Left lung (tissue), 10 donors: Measurements from ENCODE around the gene SYNM. TPM values are rescaled to one million over a fixed set of nuclear protein-coding genes. Genes with fewer than 3 reads are reported as not detected.

ENCODE experiments used
- ATAC-seq: fragments of 200-7000 bp; cut with Tn5 transposase; one replicate; pipeline ENCODE4 v1.9.1; 2020; ENCODE audit warnings: moderate library complexity
- DNase-seq, 4 donors: peaks; one replicate each; pipeline ENCODE4 v3.0.0-alpha.2; 2013 to 2020
- H3K27ac ChIP-seq, 2 donors: fragments of 200-600 bp; sonication (generic) in 1 of 2; one replicate each; pipeline versions ENCODE4 v1.5.0 to v1.8.0; 2020 to 2021
- H3K27me3 ChIP-seq, 2 donors: fragments of 200-600 bp; sonication (generic) in 1 of 2; one replicate each; pipeline versions ENCODE4 v1.5.0 to v1.8.0; 2020 to 2021
- H3K36me3 ChIP-seq, 2 donors: fragments of 200-600 bp; sonication (generic) in 1 of 2; one replicate each; pipeline versions ENCODE4 v1.5.0 to v1.8.0; 2020 to 2021
- H3K4me1 ChIP-seq, 2 donors: fragments of 200-600 bp; one replicate each; pipeline ENCODE4 v1.8.0; 2021
- H3K4me3 ChIP-seq, 2 donors: fragments of 200-600 bp; sonication (generic) in 1 of 2; one replicate each; pipeline versions ENCODE4 v1.5.0 to v1.8.0; 2020 to 2021; ENCODE audit warnings: mild to moderate bottlenecking in 1 of 2
- H3K9me3 ChIP-seq, 2 donors: fragments of 200-600 bp; sonication (generic) in 1 of 2; one replicate each; pipeline versions ENCODE4 v1.5.0 to v1.8.0; 2020 to 2021
- intact Hi-C, 2 donors: fragments of 100-400 bp; cut with DNase I; formaldehyde crosslinking; loops; one replicate each; pipeline versions ENCODE4 v1.11.2 to v1.14.2; 2022
- polyA plus RNA-seq, 6 donors: library from polyadenylated mRNA; unstranded; fragments of 120-200 nt; gene quantifications; one replicate each; pipeline ENCODE4 v1.2.1, GENCODE V29; 2013; ENCODE audit not compliant: insufficient read length in 6 of 6
- total RNA-seq, 2 donors: library from RNA; stranded (reverse); fragmentation: NEBNext Ultra II Directional; extraction: Animal tissue kit (Norgen Biotek cat#: 25700); gene quantifications; one replicate each; pipeline ENCODE4 v1.2.1, GENCODE V29; 2021
- TF ChIP-seq, protein P1 (sequence below), 2 donors: fragments of 200-600 bp; sonication (generic) in 1 of 2; IDR thresholded peaks; one replicate each; pipeline versions ENCODE4 v1.5.0 to v1.8.0; 2021; ENCODE audit warnings: antibody characterized with exemption in 2 of 2
- donor health status: DM: no; HTN: yes; CAD: no.
- donor health status: DM: no; HTN: no; CAD: no.

The SYNM gene
- total and polyA plus RNA-seq, 8 donors = 5.6 to 17.6 (median 7.1) TPM

DNA sequence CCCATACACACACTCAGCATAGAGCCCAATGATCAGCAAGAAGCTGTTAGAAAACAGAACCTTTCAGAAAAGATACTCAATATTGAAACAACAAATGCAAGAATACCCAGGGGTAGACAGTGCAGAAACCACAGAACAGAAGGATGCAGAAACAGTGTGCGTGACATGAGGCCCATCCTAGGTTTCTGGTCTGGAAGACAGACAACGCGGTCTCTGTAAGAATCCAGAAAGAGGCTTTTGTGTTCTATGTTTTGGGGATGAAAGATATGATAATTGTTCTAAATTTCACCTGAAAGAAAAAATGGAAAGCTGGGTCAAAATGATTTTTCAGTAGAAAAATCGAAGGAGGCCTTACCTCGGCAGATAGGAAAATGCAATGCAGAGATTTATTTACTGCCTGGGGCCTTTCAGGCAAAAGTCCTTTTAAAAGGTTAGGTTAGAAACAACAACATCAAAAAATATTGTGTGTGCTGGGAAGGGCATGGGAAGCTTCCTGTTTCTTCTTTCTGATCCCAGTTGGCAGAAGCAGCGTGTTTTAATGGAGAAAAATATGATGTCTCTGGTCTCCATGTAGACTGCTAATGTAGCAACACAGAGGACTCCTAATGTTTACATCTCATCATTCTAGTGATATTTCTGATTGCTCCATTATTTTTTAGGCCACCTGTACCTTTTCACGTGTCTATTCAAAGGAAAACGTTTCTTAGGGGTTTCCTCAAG lies 17.0 kb downstream of the SYNM start:
- TF ChIP-seq, protein P1, sequence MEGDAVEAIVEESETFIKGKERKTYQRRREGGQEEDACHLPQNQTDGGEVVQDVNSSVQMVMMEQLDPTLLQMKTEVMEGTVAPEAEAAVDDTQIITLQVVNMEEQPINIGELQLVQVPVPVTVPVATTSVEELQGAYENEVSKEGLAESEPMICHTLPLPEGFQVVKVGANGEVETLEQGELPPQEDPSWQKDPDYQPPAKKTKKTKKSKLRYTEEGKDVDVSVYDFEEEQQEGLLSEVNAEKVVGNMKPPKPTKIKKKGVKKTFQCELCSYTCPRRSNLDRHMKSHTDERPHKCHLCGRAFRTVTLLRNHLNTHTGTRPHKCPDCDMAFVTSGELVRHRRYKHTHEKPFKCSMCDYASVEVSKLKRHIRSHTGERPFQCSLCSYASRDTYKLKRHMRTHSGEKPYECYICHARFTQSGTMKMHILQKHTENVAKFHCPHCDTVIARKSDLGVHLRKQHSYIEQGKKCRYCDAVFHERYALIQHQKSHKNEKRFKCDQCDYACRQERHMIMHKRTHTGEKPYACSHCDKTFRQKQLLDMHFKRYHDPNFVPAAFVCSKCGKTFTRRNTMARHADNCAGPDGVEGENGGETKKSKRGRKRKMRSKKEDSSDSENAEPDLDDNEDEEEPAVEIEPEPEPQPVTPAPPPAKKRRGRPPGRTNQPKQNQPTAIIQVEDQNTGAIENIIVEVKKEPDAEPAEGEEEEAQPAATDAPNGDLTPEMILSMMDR (IDR thresholded peaks at IDR 0.05) = no peak
- intact Hi-C loops = no loop called here
- no peak for DNase-seq

DNA sequence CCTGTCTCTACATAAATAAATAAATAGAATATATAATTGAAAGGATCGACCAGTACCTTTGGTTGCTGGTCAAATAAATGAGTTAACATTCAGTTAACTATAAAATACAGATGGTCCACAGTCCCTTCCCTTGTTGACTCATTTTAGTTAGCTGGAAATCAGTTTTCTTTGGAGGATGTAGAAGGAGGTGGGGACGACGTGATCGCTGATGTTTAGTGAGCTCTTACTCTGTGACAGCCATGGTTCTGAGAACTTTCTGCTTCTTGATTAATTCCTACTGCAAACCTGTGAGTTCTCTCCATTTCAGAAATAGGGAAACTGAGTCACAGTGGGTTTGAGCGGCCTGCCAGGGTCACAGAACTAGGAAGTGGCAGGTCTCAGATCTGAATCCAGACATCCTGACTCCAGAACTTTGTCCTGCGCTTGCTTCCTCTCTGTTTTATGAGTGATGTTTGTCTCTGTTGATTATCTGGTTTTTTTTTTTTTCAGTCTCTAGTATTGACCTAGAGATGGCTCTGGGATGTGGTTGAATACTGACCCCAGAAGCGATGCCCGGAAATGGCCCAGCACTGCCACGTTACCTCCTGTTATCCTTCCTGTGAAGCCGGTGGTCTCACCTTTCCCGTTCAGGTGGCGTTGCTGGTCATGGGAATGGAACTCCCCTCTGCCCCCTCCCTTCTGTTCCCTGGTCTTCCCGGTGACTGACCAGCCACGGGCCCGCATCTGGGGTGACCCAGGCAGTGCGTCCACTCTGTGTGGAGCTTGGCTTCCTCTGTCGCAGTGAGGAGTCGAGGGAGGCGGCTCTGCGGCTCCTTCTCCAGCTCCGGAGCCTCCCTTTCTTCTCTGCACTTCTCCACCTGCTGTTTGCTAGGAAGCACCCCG lies 18.2 kb downstream of the SYNM start:
- DNase-seq (peak in 1 of 4 donors; percentile 27), ATAC-seq (no peak)
- H3K9me3 ChIP-seq = no peaks in the 10 kb centered on the region
- H3K4me3 ChIP-seq = no peak overlapping the region
- H3K27ac ChIP-seq = peak overlapping the region; percentile 54 to 66
- TF ChIP-seq, protein P1 (IDR thresholded peaks at IDR 0.05) = no peak
- H3K36me3 ChIP-seq = no peaks in the 10 kb centered on the region
- intact Hi-C loops = no loop called here
- peaks cover 8 to 19% of the 10 kb centered on the region in 2 donors for H3K4me1 ChIP-seq
- H3K27me3 ChIP-seq = peaks cover 0 to 4% of the 10 kb centered on the region in 2 donors

More for the DNA sequence above, 17.0 kb downstream of the SYNM start:
- Histone ChIP-seq H3K36me3 (no peaks in the 10 kb centered on the region), H3K4me1 (peaks cover 8 to 19% of the 10 kb centered on the region in 2 donors), H3K9me3 (no peaks in the 10 kb centered on the region), H3K27me3 (peaks cover 0 to 4% of the 10 kb centered on the region in 2 donors), H3K4me3 (no peak overlapping the region), H3K27ac (no peak overlapping the region)
- no peak for ATAC-seq

DNA sequence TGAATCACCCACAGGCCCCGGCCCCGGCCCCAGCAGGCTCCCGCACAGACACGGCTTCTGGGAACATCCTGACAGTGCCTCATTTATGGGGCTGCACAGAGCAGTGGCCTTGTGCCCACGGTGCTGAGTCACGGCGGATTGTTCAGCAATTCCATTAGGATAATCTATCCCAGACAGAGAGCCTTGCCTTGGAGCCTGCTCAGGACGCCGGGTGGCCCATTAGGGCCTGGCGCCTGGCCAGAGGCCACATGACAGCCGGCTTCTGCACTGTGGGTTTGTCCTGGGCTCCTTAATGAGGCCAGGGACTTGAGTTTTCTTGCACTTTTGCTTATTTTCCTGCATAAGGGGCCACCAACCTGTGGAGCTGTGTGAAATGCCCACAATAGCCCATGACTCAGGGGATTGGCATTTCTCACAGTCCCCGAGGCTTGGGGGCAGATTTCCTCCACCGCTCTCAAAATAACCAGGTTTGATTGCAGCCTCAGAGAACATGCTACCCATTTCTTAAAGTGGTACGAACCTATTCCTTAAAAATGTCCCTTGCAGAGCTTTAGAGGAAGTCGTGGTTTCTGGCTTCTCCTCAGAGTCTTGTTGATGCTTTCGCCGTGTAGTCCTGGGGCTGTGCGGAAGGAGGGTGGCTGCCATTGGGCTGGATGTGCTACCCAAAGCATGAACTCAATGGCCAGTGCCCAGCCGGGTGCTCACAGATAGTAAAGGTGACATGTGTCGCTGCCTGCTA lies 19.0 kb downstream of the SYNM start:
- Histone ChIP-seq H3K9me3 (no peaks in the 10 kb centered on the region), H3K27ac (peak overlapping the region; percentile 54 to 66), H3K4me3 (peak overlapping the region; percentile 1 to 14), H3K4me1 (peaks cover 8 to 19% of the 10 kb centered on the region in 2 donors), H3K36me3 (no peaks in the 10 kb centered on the region), H3K27me3 (peaks cover 0 to 4% of the 10 kb centered on the region in 2 donors)
- intact Hi-C loops = no loop called here
- TF ChIP-seq, protein P1 (IDR thresholded peaks at IDR 0.05) = no peak
- DNase-seq (peak; percentile 52 to 83 (median 72)), ATAC-seq (peak; percentile 91)

DNA sequence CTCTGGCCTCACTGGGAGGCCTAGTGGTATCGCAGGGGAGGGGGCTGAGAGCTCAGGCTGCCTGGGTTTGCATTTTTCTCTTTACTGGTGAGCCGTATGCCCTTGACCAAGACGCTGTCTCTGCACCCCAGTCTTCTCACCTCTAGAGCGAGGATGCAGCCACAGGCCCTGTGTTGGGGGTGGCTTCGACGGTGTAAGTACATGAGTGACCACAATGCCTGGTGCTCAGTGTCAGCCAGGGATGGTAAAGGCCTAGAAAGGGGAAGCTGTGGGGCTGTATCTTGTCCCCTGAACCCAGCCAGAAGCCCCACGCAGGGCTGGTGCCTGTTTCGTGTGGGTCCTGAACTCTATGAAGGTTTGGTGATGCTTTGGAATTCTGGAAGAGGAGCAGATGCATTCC lies 19.8 kb downstream of the SYNM start:
- TF ChIP-seq, protein P1 (IDR thresholded peaks at IDR 0.05) = no peak
- Histone ChIP-seq H3K4me3 (no peak overlapping the region), H3K36me3 (no peaks in the 10 kb centered on the region), H3K27me3 (peaks cover 0 to 4% of the 10 kb centered on the region in 2 donors), H3K4me1 (peaks cover 8 to 19% of the 10 kb centered on the region in 2 donors), H3K27ac (peak overlapping the region in 1 of 2 donors; percentile 66), H3K9me3 (no peaks in the 10 kb centered on the region)
- DNase-seq (no peak), ATAC-seq (no peak)
- intact Hi-C loops = no loop called here
